ENCODE data around the gene HPCAL1. TPM values are rescaled to one million over a fixed set of nuclear protein-coding genes. Genes with fewer than 3 reads are reported as not detected.

The HPCAL1 gene
- total and polyA plus RNA-seq, 2 of the 8 experiments (the other 6 are each of a cell fraction or from before 2014, with no cell fraction given): 5.8 to 8.6 TPM

DNA sequence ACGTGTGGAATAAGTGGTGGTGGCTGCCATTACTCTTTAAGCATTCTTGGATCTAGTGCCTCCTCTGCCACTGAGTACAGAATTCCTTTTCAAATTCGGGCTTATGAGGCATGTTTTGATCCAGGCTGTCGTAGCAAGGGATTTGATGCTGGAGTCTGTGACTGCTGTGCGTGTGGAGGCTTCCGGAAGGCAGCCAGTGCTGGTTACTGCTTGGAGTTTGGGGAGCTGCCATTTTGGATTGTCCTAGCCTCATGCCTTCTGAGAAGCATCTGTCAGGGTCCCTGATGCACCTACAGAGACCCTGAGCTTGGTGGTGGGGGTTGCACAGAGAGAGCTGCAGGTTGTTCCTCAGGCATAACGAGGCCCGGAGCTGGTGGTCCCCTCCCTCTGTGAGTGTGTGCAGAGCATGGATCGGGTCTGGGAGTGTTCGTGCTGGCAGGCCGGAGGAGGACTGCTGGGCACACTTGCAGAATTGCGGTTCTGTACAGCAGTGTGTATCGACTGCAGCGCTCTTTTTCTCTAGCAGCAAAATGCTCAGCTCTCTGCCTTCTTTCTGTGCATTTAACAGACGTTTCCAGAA is 7.7 kb downstream of the HPCAL1 start:
- Histone ChIP-seq H3K27me3 (replicated peaks in 1 of 4; ENCODE audit: control insufficient read depth in 3 of 4, extremely low read depth in 1 of 4, insufficient read depth in 3 of 4, low read length in 3 of 4) (peaks cover 0 to 11% (median 8%) of the 10 kb centered on the region in 4 experiments; a peak in 6 of 7 replicates), H3K23ac (ENCODE audit: insufficient read length) (no peak overlapping the region), H3K9ac (replicated peaks in 1 of 4; ENCODE audit: extremely low read depth in 1 of 4, low read depth in 3 of 4, low read length in 3 of 4) (no peak overlapping the region), H3K27ac (ENCODE audit: low read depth, low read length) (no peak overlapping the region), H3K4ac (replicated peaks; ENCODE audit: insufficient read length, low read depth, low read length) (no peak overlapping the region), H3K4me2 (ENCODE audit: insufficient read depth in 1 of 2, low read depth in 2 of 2, low read length in 2 of 2) (no peak overlapping the region), H3K4me1 (replicated peaks in 1 of 4; ENCODE audit: control insufficient read depth in 3 of 4, insufficient read depth in 4 of 4, low read length in 3 of 4) (no peaks in the 10 kb centered on the region), H3K36me3 (ENCODE audit: control insufficient read depth in 2 of 4, insufficient read depth in 4 of 4, low read length in 3 of 4) (no peaks in the 10 kb centered on the region; a peak in 1 of 8 replicates), H4K5ac (ENCODE audit: insufficient read length, low read depth, low read length) (no peak overlapping the region), H2BK12ac (ENCODE audit: low read depth, low read length) (no peak overlapping the region), H3K79me1 (ENCODE audit: low read depth, low read length) (0 out of 2 replicates have a peak, but pooled peaks cover 3% of the 10 kb centered on the region), H3K18ac (ENCODE audit: extremely low read depth, low read length) (no peak overlapping the region), H3K79me2 (ENCODE audit: control insufficient read depth in 1 of 2, insufficient read depth in 2 of 2, low read length in 2 of 2) (no peaks in the 10 kb centered on the region; a peak in 1 of 4 replicates), H2AFZ (ENCODE audit: low read length) (no peak overlapping the region), H2BK120ac (replicated peaks; ENCODE audit: low read depth, low read length) (no peak overlapping the region), H3K14ac (ENCODE audit: insufficient read length) (no peak overlapping the region), H3K23me2 (ENCODE audit: low read depth, low read length) (peaks cover 13% of the 10 kb centered on the region; the same call in 1 of the 2 replicates), H3K9me3 (ENCODE audit: insufficient read depth in 2 of 2, low read depth in 1 of 2, low read length in 1 of 2) (no peaks in the 10 kb centered on the region), H4K20me1 (replicated peaks in 1 of 2; ENCODE audit: control insufficient read depth in 1 of 2, insufficient read depth in 2 of 2, low read length in 2 of 2) (peaks cover 0 to 11% of the 10 kb centered on the region in 2 experiments), H3K4me3 (ENCODE audit: extremely low read depth in 1 of 4, insufficient read depth in 2 of 4, low read depth in 3 of 4, low read length in 4 of 4) (no peak overlapping the region), H4K8ac (ENCODE audit: extremely low read depth, insufficient read depth, low read length) (no peak overlapping the region), H2BK5ac (ENCODE audit: low read depth, low read length) (no peak overlapping the region), H3K56ac (replicated peaks; ENCODE audit: insufficient read length, low read depth, low read length) (no peak overlapping the region), H2AK5ac (ENCODE audit: low read depth, low read length) (no peak overlapping the region), H2BK15ac (ENCODE audit: low read length) (no peak overlapping the region), H2BK20ac (ENCODE audit: low read length) (no peak overlapping the region), H4K91ac (replicated peaks; ENCODE audit: insufficient read length, low read length) (no peak overlapping the region)
- FAIRE-seq (no peak), DNase-seq (ENCODE audit: low read depth in 1 of 2, low spot score in 2 of 2) (no peak)
- CTCF ChIA-PET (ENCODE audit: partially characterized antibody): interaction anchor here (1.1 to 4.1 kb wide), 4 partner anchors 12 to 99 kb away, joined by 3 to 19 read pairs (median 3); no protein-coding TSS in a partner anchor
- POLR2A ChIA-PET (ENCODE audit: partially characterized antibody): interaction anchor here (1.0 kb wide), 1 partner anchor 26 kb away, joined by 3 read pairs; no protein-coding TSS in a partner anchor
- 95% methylated on average over 14 of the region's 14 CpGs; no CpG with 5 or more reads in 1 of the 2 experiments for WGBS, 2 experiments (ENCODE audit: extremely low coverage in 1 of 2, insufficient coverage in 1 of 2, insufficient read length in 1 of 2, insufficient replicate concordance in 2 of 2, low coverage in 1 of 2, low lambda C conversion rate in 2 of 2, missing lambda C conversion rate in 1 of 2)
- TF ChIP-seq, protein P1, sequence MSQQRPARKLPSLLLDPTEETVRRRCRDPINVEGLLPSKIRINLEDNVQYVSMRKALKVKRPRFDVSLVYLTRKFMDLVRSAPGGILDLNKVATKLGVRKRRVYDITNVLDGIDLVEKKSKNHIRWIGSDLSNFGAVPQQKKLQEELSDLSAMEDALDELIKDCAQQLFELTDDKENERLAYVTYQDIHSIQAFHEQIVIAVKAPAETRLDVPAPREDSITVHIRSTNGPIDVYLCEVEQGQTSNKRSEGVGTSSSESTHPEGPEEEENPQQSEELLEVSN (IDR thresholded peaks at IDR 0.05): no peak
- TF ChIP-seq, protein P2, sequence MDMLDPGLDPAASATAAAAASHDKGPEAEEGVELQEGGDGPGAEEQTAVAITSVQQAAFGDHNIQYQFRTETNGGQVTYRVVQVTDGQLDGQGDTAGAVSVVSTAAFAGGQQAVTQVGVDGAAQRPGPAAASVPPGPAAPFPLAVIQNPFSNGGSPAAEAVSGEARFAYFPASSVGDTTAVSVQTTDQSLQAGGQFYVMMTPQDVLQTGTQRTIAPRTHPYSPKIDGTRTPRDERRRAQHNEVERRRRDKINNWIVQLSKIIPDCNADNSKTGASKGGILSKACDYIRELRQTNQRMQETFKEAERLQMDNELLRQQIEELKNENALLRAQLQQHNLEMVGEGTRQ (IDR thresholded peaks at IDR 0.05; ENCODE audit: low read length): no peak
- no peak for TF ChIP-seq POLR2A (IDR thresholded peaks at IDR 0.05; ENCODE audit: control extremely low read depth in 1 of 2, low read depth in 2 of 2, low read length in 2 of 2)
- TF ChIP-seq RFX5 (IDR thresholded peaks at IDR 0.05; ENCODE audit: borderline replicate concordance, low read depth, low read length): no peak
- TF ChIP-seq POU5F1 (IDR thresholded peaks at IDR 0.05; ENCODE audit: low read depth, low read length): no peak
- no peak for TF ChIP-seq FOSL1 (IDR thresholded peaks at IDR 0.05; ENCODE audit: insufficient read depth, low read depth, low read length)
- no peak for TF ChIP-seq RXRA (IDR thresholded peaks at IDR 0.05; ENCODE audit: insufficient read depth, low read depth, low read length)
- TF ChIP-seq PHF8 (conservative IDR thresholded peaks at IDR 0.05; ENCODE audit: low read depth, low read length): no peak
- TF ChIP-seq YY1 (IDR thresholded peaks at IDR 0.05; ENCODE audit: low read depth, low read length): no peak
- no peak for TF ChIP-seq JUN (IDR thresholded peaks at IDR 0.05; ENCODE audit: low read depth, low read length)
- TF ChIP-seq EZH2 (IDR thresholded peaks at IDR 0.05; ENCODE audit: low read depth, low read length, severe bottlenecking): no peak
- TF ChIP-seq CBX5 (IDR thresholded peaks at IDR 0.05; ENCODE audit: low read depth, low read length): no peak
